Measurements from ENCODE around the gene POLR2J3.
"Not testable (repeated sequence)": the region's sequence is repeated elsewhere in the genome, so short reads cannot be mapped to it uniquely, and the experiment has no call there.

- TF ChIP-seq EP300, CTCF (IDR thresholded peaks at IDR 0.05): not testable (repeated sequence)
Observed at GRCh38 chr7:102520797-102521196, 51.6 kb downstream of the POLR2J3 start.

All from stomach (tissue), 4 donors.